Astrocyte of the spinal cord (primary cell): ENCODE results near the gene SLC25A17.
"Not testable (repeated sequence)": the region's sequence is repeated elsewhere in the genome, so short reads cannot be mapped to it uniquely, and the experiment has no call there.

Experiments
- DNase-seq: peaks from one replicate; pipeline ENCODE4 v3.0.0; 2011; ENCODE audit warnings: low read depth, low spot score
- H3K4me3 ChIP-seq: 2 replicates; pipeline ENCODE4 v1.5.1; 2011; ENCODE audit warnings: low read depth, mild to moderate bottlenecking, low read length, moderate library complexity
- in situ Hi-C: cut with HindIII; loops from 2 replicates; pipeline ENCODE4 v1.10.0; 2017; ENCODE audit warnings: low sequenced_read_pairs
- TF ChIP-seq, protein P1 (sequence below): IDR thresholded peaks from 2 replicates; pipeline ENCODE4 v1.5.1; 2012; ENCODE audit warnings: low read depth, mild to moderate bottlenecking, low read length, inconsistent platforms

Gene SLC25A17

DNA sequence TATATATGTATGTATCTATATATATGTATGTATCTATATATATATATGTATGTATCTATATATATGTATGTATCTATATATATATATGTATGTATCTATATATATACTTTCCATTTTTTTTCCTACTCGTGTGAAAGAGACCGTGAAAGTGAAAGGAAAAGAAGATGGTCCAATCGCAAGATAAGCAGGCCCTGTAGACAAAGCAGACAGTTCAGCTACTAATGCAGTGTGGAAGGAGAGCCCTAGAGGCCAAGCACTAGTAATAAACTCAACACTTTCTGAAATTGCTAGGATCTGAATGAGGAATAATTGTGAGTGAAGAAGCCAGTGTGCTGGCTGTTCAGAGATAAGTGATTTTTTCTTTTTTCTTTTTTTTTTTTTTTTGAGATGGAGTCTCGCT, 92.6 kb downstream of the SLC25A17 start:
- TF ChIP-seq, protein P1, sequence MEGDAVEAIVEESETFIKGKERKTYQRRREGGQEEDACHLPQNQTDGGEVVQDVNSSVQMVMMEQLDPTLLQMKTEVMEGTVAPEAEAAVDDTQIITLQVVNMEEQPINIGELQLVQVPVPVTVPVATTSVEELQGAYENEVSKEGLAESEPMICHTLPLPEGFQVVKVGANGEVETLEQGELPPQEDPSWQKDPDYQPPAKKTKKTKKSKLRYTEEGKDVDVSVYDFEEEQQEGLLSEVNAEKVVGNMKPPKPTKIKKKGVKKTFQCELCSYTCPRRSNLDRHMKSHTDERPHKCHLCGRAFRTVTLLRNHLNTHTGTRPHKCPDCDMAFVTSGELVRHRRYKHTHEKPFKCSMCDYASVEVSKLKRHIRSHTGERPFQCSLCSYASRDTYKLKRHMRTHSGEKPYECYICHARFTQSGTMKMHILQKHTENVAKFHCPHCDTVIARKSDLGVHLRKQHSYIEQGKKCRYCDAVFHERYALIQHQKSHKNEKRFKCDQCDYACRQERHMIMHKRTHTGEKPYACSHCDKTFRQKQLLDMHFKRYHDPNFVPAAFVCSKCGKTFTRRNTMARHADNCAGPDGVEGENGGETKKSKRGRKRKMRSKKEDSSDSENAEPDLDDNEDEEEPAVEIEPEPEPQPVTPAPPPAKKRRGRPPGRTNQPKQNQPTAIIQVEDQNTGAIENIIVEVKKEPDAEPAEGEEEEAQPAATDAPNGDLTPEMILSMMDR, result no peak
- in situ Hi-C loops, result no loop called here
- peak; percentile 20 for DNase-seq
- H3K4me3 ChIP-seq, result no peak overlapping the region

DNA sequence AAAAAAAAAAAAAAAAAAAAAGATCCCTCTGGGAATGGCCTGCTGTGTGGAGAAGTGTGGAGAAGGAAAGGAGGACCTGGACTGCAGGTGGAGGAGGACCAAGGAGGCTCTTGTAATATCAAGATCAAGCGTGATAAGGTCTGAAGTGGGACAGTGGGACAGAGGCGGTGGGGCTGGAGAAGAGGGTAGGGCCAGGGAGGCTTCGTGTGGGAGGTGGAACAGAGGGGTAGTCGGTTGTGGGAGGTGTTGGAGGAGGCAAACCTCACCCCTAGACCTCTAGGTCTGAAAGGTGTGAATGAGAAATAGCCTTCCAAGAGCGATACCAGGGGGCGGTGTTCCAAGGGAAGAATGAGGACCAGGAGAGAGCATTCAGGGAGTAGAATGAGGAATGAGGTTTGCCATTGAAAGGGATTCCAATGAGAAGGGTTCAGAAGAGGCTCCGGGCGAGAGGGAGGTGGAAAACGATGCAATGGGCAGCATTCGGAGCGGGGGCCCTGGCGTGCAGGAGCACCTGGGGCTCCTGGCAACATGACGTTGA, 95.7 kb downstream of the SLC25A17 start:
- in situ Hi-C loops, result no loop called here
- no peak overlapping the region for H3K4me3 ChIP-seq
- TF ChIP-seq, protein P1, result no peak
- no peak for DNase-seq

DNA sequence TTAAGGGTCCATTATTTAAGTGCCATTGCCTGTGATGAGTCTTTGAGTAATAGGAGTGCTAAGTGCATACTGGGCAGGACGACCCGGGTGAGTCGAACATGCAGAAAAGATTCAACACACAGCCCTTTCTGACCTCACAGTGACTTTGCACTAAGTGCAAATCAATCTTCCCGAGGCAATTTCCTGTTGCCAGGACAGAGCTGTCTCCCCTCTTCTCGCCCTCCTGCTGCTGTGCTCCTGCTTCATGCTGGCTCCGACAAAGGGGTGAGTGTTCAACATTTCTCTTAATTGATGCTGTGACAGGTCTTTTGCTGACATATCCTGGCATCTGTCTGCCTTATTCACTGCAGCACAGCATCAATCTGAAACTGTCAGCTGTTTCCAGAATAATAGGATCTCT, 97.9 kb downstream of the SLC25A17 start:
- in situ Hi-C loops, result no loop called here
- peak; percentile 35 for DNase-seq

DNA sequence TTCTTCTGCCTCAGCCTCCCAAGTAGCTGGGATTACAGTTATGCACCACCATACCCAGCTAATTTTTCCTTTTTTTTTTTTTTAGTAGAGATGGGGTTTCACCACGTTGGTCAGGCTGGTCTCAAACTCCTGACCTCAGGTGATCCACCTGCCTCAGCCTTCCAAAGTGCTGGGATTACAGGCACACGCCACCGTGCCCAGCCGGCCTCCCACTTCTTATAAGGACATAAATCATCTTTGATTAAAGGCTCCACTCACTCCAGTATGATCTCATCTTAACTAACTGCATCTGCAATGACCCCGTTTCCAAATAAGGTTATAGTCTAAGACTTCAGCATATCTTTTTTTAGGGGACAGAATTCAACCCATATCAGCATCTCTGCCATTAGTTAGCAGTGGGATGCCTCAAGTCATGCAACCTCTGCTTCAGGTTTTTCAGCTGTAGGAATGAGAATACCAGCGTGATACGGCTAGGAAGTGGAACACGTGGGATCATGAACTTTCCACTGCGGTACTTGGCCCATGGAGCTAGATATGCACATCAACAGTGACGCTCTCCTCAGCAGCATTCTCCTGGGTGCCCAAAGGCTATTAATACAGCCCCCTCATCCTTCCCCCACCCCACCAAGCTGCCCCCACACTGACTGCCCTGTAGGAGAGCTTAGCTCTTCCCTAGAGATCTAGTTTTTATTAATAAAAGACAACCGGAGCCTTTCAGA, 98.4 kb downstream of the SLC25A17 start:
- DNase-seq, result peak; percentile 18
- H3K4me3 ChIP-seq, result no peak overlapping the region
- TF ChIP-seq, protein P1, result no peak
- in situ Hi-C loops, result no loop called here

More for the DNA sequence above, 97.9 kb downstream of the SLC25A17 start:
- no peak overlapping the region for H3K4me3 ChIP-seq
- TF ChIP-seq, protein P1, result no peak

DNA sequence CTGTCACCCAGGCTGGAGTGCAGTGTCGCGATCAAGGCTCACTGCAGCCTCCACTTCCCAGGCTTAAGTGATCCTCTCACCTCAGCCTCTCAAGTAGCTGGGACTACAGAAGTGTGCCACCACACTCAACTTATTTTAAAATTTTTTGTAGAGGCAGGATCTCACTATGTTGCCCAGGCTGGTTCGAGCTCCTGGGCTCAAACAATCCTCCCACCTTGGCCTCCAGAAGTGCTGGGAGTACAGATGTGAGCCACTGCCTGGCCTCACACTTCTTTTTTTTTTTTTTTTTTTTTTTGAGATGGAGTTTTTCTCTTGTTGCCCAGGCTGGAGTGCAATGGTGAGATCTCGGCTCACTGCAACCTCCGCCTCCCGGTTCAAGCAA, 99.0 kb downstream of the SLC25A17 start:
- H3K4me3 ChIP-seq, in situ Hi-C loops, DNase-seq: not testable (repeated sequence)
